Peyer's patch (tissue), 4 donors: Measurements from ENCODE around the gene SKOR1.

Experiments
- POLR2A ChIP-seq, 2 donors: fragments of 450-650 bp; IDR thresholded peaks; one replicate each; pipeline ENCODE4 v1.5.1; 2017; ENCODE audit warnings: antibody characterized with exemption in 2 of 2, mild to moderate bottlenecking in 2 of 2, moderate library complexity in 2 of 2
- TF ChIP-seq, protein P1 (sequence below), 6 experiments: fragments of 450-650 bp in 4 of 6; fragments of 200-600 bp in 2 of 6; sonication (generic) in 1 of 6; IDR thresholded peaks; one replicate each; pipeline ENCODE4 v1.5.1; 2017 to 2019; ENCODE audit warnings: antibody characterized with exemption in 6 of 6, mild to moderate bottlenecking in 3 of 6, moderate library complexity in 1 of 6

DNA sequence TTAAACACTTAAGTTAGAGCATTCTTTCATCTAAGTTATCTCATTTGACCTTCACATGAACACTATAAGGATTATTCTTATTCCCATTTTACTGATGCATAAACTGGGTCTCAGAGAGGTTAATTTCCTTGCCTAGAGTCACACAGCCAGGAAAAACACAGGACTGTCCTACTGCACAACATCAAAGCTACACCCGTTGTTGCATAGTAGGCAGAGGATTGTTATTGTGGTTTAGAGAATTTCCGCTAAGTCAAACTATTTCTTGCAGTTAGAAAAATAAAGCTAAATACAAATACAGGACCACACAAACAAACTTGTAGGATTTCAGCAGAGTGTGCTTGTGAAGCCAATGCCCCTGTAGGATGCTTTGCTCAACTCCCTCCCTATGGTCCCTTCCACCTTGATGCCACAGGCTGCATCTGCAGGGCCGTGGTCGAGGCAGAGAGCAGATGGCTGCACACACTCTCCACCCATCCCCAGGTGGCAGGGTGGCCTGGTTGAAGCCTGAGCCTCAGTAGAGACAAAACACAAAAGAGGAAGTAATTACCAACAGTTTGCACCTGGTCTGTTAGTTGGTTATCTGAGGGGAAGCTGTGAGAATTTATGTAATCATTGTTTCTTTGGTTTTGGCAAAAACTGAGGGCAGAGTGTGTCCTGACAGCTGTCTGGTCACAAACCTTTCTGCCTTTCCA is 41.1 kb upstream of the SKOR1 start:
- TF ChIP-seq, protein P1, sequence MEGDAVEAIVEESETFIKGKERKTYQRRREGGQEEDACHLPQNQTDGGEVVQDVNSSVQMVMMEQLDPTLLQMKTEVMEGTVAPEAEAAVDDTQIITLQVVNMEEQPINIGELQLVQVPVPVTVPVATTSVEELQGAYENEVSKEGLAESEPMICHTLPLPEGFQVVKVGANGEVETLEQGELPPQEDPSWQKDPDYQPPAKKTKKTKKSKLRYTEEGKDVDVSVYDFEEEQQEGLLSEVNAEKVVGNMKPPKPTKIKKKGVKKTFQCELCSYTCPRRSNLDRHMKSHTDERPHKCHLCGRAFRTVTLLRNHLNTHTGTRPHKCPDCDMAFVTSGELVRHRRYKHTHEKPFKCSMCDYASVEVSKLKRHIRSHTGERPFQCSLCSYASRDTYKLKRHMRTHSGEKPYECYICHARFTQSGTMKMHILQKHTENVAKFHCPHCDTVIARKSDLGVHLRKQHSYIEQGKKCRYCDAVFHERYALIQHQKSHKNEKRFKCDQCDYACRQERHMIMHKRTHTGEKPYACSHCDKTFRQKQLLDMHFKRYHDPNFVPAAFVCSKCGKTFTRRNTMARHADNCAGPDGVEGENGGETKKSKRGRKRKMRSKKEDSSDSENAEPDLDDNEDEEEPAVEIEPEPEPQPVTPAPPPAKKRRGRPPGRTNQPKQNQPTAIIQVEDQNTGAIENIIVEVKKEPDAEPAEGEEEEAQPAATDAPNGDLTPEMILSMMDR (IDR thresholded peaks at IDR 0.05) = no peak
- no peak for TF ChIP-seq POLR2A (IDR thresholded peaks at IDR 0.05)
